ENCODE results near the gene ZNF107. TPM values are rescaled to one million over a fixed set of nuclear protein-coding genes. Genes with fewer than 3 reads are reported as not detected.

Gene ZNF107
- polyA plus RNA-seq, 3 donors = 0.44 to 0.89 (median 0.65) TPM

- intact Hi-C loops (cut with micrococcal nuclease) = no loop called here
- Histone ChIP-seq H2AFZ (ENCODE audit: insufficient read depth, low read depth, low read length, poor library complexity, severe bottlenecking) (no peak overlapping the region), H3K27me3 (ENCODE audit: control insufficient read depth in 2 of 2, insufficient read depth in 2 of 2, low read length in 2 of 2) (no peaks in the 10 kb centered on the region), H3K4me3 (replicated peaks in 1 of 3; ENCODE audit: low read depth in 2 of 3, low read length in 3 of 3) (no peak overlapping the region), H3K9ac (ENCODE audit: insufficient read depth, low read length, poor library complexity, severe bottlenecking) (no peak overlapping the region), H4K20me1 (ENCODE audit: insufficient read depth, low read length) (no peaks in the 10 kb centered on the region), H3K36me3 (replicated peaks in 1 of 2; ENCODE audit: control insufficient read depth in 1 of 2, insufficient read depth in 2 of 2, low read length in 2 of 2) (no peaks in the 10 kb centered on the region), H3K27ac (ENCODE audit: low read depth in 1 of 2, low read length in 2 of 2) (no peak overlapping the region), H3K9me3 (replicated peaks in 1 of 2; ENCODE audit: control insufficient read depth in 1 of 2, insufficient read depth in 1 of 2, low read length in 2 of 2) (peaks cover 18 to 21% of the 10 kb centered on the region in 2 donors), H3K4me1 (ENCODE audit: control insufficient read depth in 1 of 2, insufficient read depth in 2 of 2, low read length in 2 of 2) (no peaks in the 10 kb centered on the region), H3K4me2 (replicated peaks; ENCODE audit: extremely low read depth, low read length, poor library complexity, severe bottlenecking) (no peak overlapping the region), H3K79me2 (ENCODE audit: insufficient read depth, low read length) (no peaks in the 10 kb centered on the region)
- Mint-ChIP-seq H3K27ac (no peak overlapping the region), H3K36me3 (no peaks in the 10 kb centered on the region), H3K4me1 (no peaks in the 10 kb centered on the region), H3K9me3 (peaks cover 9 to 33% (median 20%) of the 10 kb centered on the region in 7 donors), H3K4me3 (no peak overlapping the region), H3K27me3 (ENCODE audit: low read depth in 3 of 3) (peaks cover 0 to 5% (median 1%) of the 10 kb centered on the region in 3 donors)
- no peak for DNase-seq
- 8% methylated on average over 2 of the region's 3 CpGs for WGBS (ENCODE audit: insufficient coverage)
- TF ChIP-seq, protein P1, sequence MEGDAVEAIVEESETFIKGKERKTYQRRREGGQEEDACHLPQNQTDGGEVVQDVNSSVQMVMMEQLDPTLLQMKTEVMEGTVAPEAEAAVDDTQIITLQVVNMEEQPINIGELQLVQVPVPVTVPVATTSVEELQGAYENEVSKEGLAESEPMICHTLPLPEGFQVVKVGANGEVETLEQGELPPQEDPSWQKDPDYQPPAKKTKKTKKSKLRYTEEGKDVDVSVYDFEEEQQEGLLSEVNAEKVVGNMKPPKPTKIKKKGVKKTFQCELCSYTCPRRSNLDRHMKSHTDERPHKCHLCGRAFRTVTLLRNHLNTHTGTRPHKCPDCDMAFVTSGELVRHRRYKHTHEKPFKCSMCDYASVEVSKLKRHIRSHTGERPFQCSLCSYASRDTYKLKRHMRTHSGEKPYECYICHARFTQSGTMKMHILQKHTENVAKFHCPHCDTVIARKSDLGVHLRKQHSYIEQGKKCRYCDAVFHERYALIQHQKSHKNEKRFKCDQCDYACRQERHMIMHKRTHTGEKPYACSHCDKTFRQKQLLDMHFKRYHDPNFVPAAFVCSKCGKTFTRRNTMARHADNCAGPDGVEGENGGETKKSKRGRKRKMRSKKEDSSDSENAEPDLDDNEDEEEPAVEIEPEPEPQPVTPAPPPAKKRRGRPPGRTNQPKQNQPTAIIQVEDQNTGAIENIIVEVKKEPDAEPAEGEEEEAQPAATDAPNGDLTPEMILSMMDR (IDR thresholded peaks at IDR 0.05) = no peak
Observed at GRCh38 chr7:64640504-64640903, 25.4 kb upstream of the ZNF107 start.

GRCh38 chr7:64642046-64642445 is 23.9 kb upstream of the ZNF107 start:
- Histone ChIP-seq H3K4me2 (replicated peaks; ENCODE audit: extremely low read depth, low read length, poor library complexity, severe bottlenecking) (no peak overlapping the region), H3K27ac (ENCODE audit: low read depth in 1 of 2, low read length in 2 of 2) (no peak overlapping the region), H3K4me1 (ENCODE audit: control insufficient read depth in 1 of 2, insufficient read depth in 2 of 2, low read length in 2 of 2) (no peaks in the 10 kb centered on the region), H3K36me3 (replicated peaks in 1 of 2; ENCODE audit: control insufficient read depth in 1 of 2, insufficient read depth in 2 of 2, low read length in 2 of 2) (no peaks in the 10 kb centered on the region), H3K9ac (ENCODE audit: insufficient read depth, low read length, poor library complexity, severe bottlenecking) (no peak overlapping the region), H4K20me1 (ENCODE audit: insufficient read depth, low read length) (no peaks in the 10 kb centered on the region), H3K79me2 (ENCODE audit: insufficient read depth, low read length) (no peaks in the 10 kb centered on the region), H3K27me3 (ENCODE audit: control insufficient read depth in 2 of 2, insufficient read depth in 2 of 2, low read length in 2 of 2) (no peaks in the 10 kb centered on the region), H3K9me3 (replicated peaks in 1 of 2; ENCODE audit: control insufficient read depth in 1 of 2, insufficient read depth in 1 of 2, low read length in 2 of 2) (peaks cover 18 to 21% of the 10 kb centered on the region in 2 donors), H3K4me3 (replicated peaks in 1 of 3; ENCODE audit: low read depth in 2 of 3, low read length in 3 of 3) (no peak overlapping the region), H2AFZ (ENCODE audit: insufficient read depth, low read depth, low read length, poor library complexity, severe bottlenecking) (no peak overlapping the region)
- Mint-ChIP-seq H3K9me3 (peaks cover 9 to 28% (median 18%) of the 10 kb centered on the region in 7 donors), H3K27me3 (ENCODE audit: low read depth in 3 of 3) (peaks cover 0 to 3% (median 1%) of the 10 kb centered on the region in 3 donors), H3K36me3 (no peaks in the 10 kb centered on the region), H3K27ac (no peak overlapping the region), H3K4me3 (no peak overlapping the region), H3K4me1 (no peaks in the 10 kb centered on the region)
- no peak for DNase-seq
- TF ChIP-seq, protein P1 (IDR thresholded peaks at IDR 0.05) = no peak
- 93% methylated on average over 2 of the region's 4 CpGs for WGBS (ENCODE audit: insufficient coverage)
- intact Hi-C loops (cut with micrococcal nuclease) = no loop called here
